Osteocyte (in vitro differentiated cells): ENCODE measurements around the gene ELMOD2. TPM values are rescaled to one million over a fixed set of nuclear protein-coding genes. Genes with fewer than 3 reads are reported as not detected.

ENCODE experiments used
- DNase-seq: peaks from one replicate; pipeline ENCODE4 v3.0.0; 2021; ENCODE audit warnings: mixed read lengths; ENCODE audit not compliant: unreplicated experiment; ENCODE audit errors: extremely low spot score
- H3K27ac Mint-ChIP-seq: one replicate; pipeline ENCODE4 v1.8.0; 2021; ENCODE audit warnings: mild to moderate bottlenecking, mixed read lengths; ENCODE audit not compliant: unreplicated experiment
- H3K27me3 Mint-ChIP-seq: one replicate; pipeline ENCODE4 v1.8.0; 2021; ENCODE audit warnings: mixed read lengths; ENCODE audit not compliant: unreplicated experiment
- H3K36me3 Mint-ChIP-seq: one replicate; pipeline ENCODE4 v1.8.0; 2021; ENCODE audit warnings: mixed read lengths; ENCODE audit not compliant: unreplicated experiment
- H3K4me1 Mint-ChIP-seq: one replicate; pipeline ENCODE4 v1.8.0; 2021; ENCODE audit warnings: mixed read lengths; ENCODE audit not compliant: unreplicated experiment
- H3K4me3 Mint-ChIP-seq: one replicate; pipeline ENCODE4 v1.8.0; 2021; ENCODE audit warnings: mild to moderate bottlenecking, moderate library complexity, mixed read lengths; ENCODE audit not compliant: unreplicated experiment
- H3K9me3 Mint-ChIP-seq: one replicate; pipeline ENCODE4 v1.8.0; 2021; ENCODE audit warnings: mixed read lengths; ENCODE audit not compliant: unreplicated experiment
- total RNA-seq: library from RNA; stranded (reverse); gene quantifications from 2 replicates; pipeline ENCODE4 v1.2.1, GENCODE V29; 2021
- TF ChIP-seq, protein P1 (sequence below): fragments of 200-600 bp; sonication (generic); IDR thresholded peaks from 2 replicates; pipeline ENCODE4 v1.5.0; 2021; ENCODE audit warnings: antibody characterized with exemption, mild to moderate bottlenecking, moderate library complexity

ELMOD2 gene
- total RNA-seq, 1 donor from 2014 or later: 31.4 TPM

DNA sequence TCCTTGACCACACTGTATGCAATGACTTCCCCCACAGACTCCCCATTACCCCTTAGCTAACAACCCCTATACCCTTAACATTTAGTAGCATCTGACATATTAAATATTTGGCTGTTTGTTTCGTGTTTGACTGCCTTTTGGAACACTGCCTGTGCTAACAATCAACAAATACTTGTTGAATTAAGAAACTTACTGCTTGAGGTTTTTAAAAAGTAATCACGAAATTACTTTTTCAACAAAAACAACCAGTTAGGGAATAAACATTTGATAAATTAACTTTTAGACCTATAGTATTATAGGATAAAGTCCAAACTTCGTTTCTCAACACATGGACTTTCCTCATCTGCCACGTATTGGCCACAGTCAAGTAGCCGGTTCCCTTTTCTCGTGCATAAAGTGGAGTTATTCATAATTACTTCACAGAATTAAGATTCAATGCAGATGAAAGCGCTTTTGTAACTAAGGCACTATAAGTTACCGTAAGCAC is 555 bp upstream of the ELMOD2 start:
- Mint-ChIP-seq H3K4me3 (peak overlapping the region; percentile 84), H3K4me1 (peaks cover 12% of the 10 kb centered on the region), H3K9me3 (no peaks in the 10 kb centered on the region), H3K36me3 (peaks cover 18% of the 10 kb centered on the region), H3K27ac (peak overlapping the region; percentile 84), H3K27me3 (peaks cover 5% of the 10 kb centered on the region)
- DNase-seq: no peak
- TF ChIP-seq, protein P1, sequence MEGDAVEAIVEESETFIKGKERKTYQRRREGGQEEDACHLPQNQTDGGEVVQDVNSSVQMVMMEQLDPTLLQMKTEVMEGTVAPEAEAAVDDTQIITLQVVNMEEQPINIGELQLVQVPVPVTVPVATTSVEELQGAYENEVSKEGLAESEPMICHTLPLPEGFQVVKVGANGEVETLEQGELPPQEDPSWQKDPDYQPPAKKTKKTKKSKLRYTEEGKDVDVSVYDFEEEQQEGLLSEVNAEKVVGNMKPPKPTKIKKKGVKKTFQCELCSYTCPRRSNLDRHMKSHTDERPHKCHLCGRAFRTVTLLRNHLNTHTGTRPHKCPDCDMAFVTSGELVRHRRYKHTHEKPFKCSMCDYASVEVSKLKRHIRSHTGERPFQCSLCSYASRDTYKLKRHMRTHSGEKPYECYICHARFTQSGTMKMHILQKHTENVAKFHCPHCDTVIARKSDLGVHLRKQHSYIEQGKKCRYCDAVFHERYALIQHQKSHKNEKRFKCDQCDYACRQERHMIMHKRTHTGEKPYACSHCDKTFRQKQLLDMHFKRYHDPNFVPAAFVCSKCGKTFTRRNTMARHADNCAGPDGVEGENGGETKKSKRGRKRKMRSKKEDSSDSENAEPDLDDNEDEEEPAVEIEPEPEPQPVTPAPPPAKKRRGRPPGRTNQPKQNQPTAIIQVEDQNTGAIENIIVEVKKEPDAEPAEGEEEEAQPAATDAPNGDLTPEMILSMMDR: no peak

DNA sequence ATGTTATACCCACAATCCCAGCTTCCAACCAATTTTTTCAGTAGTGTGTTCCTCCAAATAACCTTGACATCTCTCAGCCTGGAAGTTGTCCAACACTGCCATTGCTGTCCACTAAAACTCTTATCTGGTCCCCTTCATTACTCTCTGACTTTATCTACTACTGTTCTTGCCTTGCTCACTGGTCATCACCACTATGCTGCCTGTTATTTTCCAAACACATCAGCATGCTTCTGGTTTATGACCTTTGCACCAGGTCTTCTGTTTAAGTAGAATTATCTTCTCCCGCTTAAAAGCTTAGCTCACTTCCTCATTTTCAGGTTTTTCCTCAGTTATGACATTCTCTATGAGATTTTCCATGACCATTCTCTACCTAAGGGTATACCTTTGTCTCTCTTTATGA is 5.5 kb downstream of the ELMOD2 start:
- Mint-ChIP-seq H3K36me3 (peaks cover 31% of the 10 kb centered on the region), H3K9me3 (peaks cover 2% of the 10 kb centered on the region), H3K27ac (no peak overlapping the region), H3K4me1 (peaks cover 10% of the 10 kb centered on the region), H3K4me3 (no peak overlapping the region), H3K27me3 (no peaks in the 10 kb centered on the region)
- TF ChIP-seq, protein P1: no peak
- DNase-seq: no peak

DNA sequence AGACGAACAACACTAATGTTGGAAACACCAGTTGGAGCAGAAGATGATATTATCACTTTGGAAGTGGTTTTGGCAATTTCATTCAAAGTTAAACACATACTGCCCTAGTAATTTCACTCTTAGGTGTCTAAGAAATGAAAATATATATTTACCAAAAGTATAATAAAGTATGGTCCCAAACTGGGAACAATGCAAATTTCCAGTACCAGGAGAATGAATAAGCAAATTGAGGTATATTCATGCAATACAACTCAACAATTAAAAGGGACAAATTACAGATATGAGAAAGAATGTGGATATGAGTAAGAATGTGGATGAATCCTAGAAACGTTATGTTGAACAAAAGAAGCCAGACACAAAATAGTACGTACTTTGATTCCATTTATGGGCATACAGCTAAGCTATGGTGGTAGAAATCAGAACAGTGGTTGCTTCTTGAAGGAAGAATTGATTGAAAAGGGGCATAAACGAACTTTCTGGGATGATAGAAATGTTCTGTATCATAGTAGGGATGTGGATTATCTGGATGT is 10.0 kb downstream of the ELMOD2 start:
- H3K4me3 Mint-ChIP-seq: no peak overlapping the region
- TF ChIP-seq, protein P1: no peak
- H3K36me3 Mint-ChIP-seq: peaks cover 20% of the 10 kb centered on the region
- H3K9me3 Mint-ChIP-seq: peaks cover 2% of the 10 kb centered on the region
- H3K27me3 Mint-ChIP-seq: no peaks in the 10 kb centered on the region
- H3K27ac Mint-ChIP-seq: no peak overlapping the region
- H3K4me1 Mint-ChIP-seq: no peaks in the 10 kb centered on the region
- no peak for DNase-seq

DNA sequence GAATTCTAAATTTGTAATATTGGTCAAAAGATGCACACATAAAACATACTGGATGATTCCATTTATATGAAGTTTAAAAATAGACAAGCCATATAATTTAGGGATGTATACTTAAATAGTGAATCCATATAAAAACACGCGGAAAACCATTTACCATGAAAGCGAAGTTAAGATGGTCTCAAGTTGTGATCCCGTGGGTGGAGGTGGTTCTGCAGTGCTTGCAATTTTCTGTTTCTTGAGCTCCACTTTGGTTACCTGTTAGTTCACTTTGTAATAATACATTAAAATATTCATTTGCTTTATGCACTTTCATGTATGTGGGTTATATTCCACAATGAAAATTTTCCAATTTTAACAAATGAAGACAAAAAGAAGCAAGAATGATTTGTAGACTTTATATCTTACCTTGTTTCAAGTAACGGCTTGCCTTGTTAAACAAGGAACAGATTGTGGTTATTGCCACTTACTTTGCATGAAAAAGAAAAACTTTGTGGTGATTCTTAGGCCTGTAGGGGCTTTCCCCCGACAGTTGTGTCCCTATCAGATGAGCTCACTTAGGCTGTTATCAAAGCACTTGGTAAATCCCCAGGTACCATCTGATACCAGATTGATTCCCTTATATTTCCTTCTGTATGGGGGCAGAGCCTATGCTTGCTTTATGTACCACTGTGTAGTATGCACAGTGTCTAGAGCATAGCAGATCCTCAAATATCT is 32.6 kb downstream of the ELMOD2 start:
- Mint-ChIP-seq H3K4me1 (no peaks in the 10 kb centered on the region), H3K9me3 (no peaks in the 10 kb centered on the region), H3K36me3 (peaks cover 15% of the 10 kb centered on the region), H3K4me3 (no peak overlapping the region), H3K27ac (no peak overlapping the region), H3K27me3 (peaks cover 13% of the 10 kb centered on the region)
- TF ChIP-seq, protein P1: no peak
- no peak for DNase-seq

DNA sequence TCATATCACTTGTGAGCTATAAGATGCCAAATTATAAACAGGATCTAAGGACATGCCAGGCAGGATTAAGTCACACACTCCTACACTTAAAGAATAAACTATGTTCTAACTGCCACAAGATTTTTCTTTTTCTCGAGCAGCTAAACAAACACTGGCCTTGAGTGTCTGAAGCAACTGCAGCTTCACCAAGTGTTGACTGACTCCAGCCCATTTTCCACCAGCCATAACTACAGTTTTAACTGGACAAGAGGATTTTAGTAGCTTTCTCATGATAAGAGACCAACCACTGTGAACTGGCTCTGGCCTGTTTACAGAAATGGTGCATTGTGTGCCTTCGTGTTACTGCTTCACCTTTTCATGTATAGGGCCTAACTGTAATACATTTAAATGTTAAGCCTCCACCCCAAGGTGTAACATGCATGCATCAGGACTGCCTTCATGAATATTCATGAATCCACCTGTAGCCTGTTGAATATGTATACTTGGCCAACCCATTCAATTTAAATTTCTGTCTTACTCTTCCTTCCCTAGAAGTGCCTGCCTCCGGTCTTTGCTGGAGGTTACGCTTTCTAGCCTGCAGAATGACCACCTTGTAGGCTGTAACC is 34.0 kb downstream of the ELMOD2 start:
- Mint-ChIP-seq H3K27me3 (peaks cover 19% of the 10 kb centered on the region), H3K9me3 (no peaks in the 10 kb centered on the region)

More for the DNA sequence above, 34.0 kb downstream of the ELMOD2 start:
- no peaks in the 10 kb centered on the region for H3K4me1 Mint-ChIP-seq
- peaks cover 3% of the 10 kb centered on the region for H3K36me3 Mint-ChIP-seq
- TF ChIP-seq, protein P1: no peak
- no peak overlapping the region for H3K4me3 Mint-ChIP-seq
- no peak overlapping the region for H3K27ac Mint-ChIP-seq
- DNase-seq: no peak
